ENCODE measurements around the gene PSG1. TPM values are rescaled to one million over a fixed set of nuclear protein-coding genes. Genes with fewer than 3 reads are reported as not detected.
"Not testable (repeated sequence)": the region's sequence is repeated elsewhere in the genome, so short reads cannot be mapped to it uniquely, and the experiment has no call there.

The PSG1 gene
- total RNA-seq, 1 donor from 2014 or later, result not detected

DNA sequence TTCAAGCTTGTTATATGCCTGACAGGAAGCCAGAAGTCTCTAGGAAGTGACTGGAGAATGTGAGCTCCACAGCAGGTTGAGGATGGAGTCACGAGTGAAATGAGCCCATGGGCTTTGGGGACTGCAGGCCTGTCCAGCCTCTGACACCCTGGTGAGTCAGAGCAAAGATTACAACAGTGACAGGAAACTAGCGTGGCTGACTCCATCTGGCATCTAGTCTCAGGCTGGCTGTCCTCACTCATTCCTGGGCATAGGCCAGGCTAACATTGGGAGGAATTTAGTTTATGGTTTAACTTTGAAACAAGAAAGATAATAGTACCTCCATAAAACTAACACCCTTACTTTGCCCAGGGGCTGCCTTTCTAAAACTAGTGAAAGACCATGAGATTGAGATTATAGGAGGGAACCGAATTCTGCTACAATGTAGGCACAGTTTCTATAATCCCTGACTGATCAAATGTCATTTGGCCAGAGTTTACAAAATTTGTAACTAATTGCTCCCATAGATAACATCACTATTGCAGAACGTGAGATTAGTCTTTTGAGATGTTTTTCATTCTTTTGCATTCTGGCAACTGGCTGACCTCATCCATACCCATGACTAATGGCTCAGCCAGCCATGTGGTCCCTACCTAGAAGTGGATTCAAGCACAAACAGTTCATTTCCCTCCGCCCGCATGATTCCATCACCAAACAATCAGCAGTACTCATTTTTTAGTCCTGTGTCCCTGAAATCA is 28.4 kb downstream of the PSG1 start:
- peaks cover 15% of the 10 kb centered on the region for H3K9me3 Mint-ChIP-seq (ENCODE audit: unreplicated experiment)
- H3K27ac Mint-ChIP-seq (ENCODE audit: unreplicated experiment), result peak overlapping the region; percentile 34
- DNase-seq (ENCODE audit: extremely low spot score, unreplicated experiment), result no peak

GRCh38 chr19:42846597-42846996 is 32.9 kb downstream of the PSG1 start:
- peaks cover 4% of the 10 kb centered on the region for H3K4me1 Mint-ChIP-seq (ENCODE audit: unreplicated experiment)
- H3K27ac Mint-ChIP-seq (ENCODE audit: unreplicated experiment), result no peak overlapping the region
- TF ChIP-seq CTCF (IDR thresholded peaks at IDR 0.05), result no peak
- H3K36me3 Mint-ChIP-seq (ENCODE audit: unreplicated experiment), result no peaks in the 10 kb centered on the region
- H3K9me3 Mint-ChIP-seq (ENCODE audit: unreplicated experiment), result peaks cover 25% of the 10 kb centered on the region
- no peaks in the 10 kb centered on the region for H3K27me3 Mint-ChIP-seq (ENCODE audit: unreplicated experiment)
- no peak overlapping the region for H3K4me3 Mint-ChIP-seq (ENCODE audit: unreplicated experiment)
- DNase-seq (ENCODE audit: extremely low spot score, unreplicated experiment), result no peak

More for the DNA sequence above, 28.4 kb downstream of the PSG1 start:
- Mint-ChIP-seq H3K36me3 (ENCODE audit: unreplicated experiment) (no peaks in the 10 kb centered on the region), H3K27me3 (ENCODE audit: unreplicated experiment) (no peaks in the 10 kb centered on the region), H3K4me1 (ENCODE audit: unreplicated experiment) (peaks cover 4% of the 10 kb centered on the region), H3K4me3 (ENCODE audit: unreplicated experiment) (no peak overlapping the region)
- no peak for TF ChIP-seq CTCF (IDR thresholded peaks at IDR 0.05)

- H3K4me1 Mint-ChIP-seq (ENCODE audit: unreplicated experiment); DNase-seq (ENCODE audit: extremely low spot score, unreplicated experiment); H3K27ac Mint-ChIP-seq (ENCODE audit: unreplicated experiment); H3K36me3 Mint-ChIP-seq (ENCODE audit: unreplicated experiment); H3K27me3 Mint-ChIP-seq (ENCODE audit: unreplicated experiment); H3K4me3 Mint-ChIP-seq (ENCODE audit: unreplicated experiment): not testable (repeated sequence)
- H3K9me3 Mint-ChIP-seq (ENCODE audit: unreplicated experiment), result peaks cover 29% of the 10 kb centered on the region
Measured at GRCh38 chr19:42843631-42844030, 35.9 kb downstream of the PSG1 start.

DNA sequence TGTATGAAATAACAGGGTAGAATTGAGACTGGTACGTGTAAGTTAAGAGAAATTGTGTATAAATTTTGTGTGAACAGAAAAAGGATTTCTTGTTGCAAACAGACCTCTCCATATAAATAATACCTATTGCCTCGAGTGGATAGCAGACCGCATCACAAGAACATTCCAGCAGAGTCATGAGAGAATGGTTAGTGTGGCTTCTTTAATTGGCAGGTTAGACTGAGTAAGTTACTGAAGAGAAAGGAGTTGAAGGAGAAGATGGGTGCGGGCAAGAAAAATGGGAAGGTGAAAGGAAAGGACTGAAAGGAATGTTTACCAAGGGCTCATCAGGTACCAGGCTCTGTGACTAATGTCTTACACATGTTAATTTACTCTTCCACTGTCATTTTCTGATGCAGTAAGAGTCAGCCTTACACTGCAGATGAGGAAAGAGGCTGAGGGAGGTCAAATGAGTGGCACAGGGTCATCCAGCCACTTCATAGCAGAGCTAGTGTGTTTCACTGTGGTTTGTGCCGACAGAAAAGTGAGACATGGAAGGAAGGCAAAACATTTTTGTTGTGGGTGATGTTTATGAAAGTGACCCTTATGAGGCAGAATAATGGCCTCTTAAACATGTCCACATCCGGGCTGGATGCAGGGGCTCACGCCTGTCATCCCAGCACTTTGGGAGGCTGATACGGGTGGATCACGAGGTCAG is 46.6 kb downstream of the PSG1 start:
- H3K27me3 Mint-ChIP-seq (ENCODE audit: unreplicated experiment); H3K36me3 Mint-ChIP-seq (ENCODE audit: unreplicated experiment); DNase-seq (ENCODE audit: extremely low spot score, unreplicated experiment); H3K27ac Mint-ChIP-seq (ENCODE audit: unreplicated experiment); H3K4me1 Mint-ChIP-seq (ENCODE audit: unreplicated experiment); H3K4me3 Mint-ChIP-seq (ENCODE audit: unreplicated experiment): not testable (repeated sequence)
- H3K9me3 Mint-ChIP-seq (ENCODE audit: unreplicated experiment), result peaks cover 29% of the 10 kb centered on the region

GRCh38 chr19:42832023-42832680 is 47.4 kb downstream of the PSG1 start:
- not testable (repeated sequence) for H3K4me1 Mint-ChIP-seq (ENCODE audit: unreplicated experiment); H3K4me3 Mint-ChIP-seq (ENCODE audit: unreplicated experiment); H3K27ac Mint-ChIP-seq (ENCODE audit: unreplicated experiment); H3K27me3 Mint-ChIP-seq (ENCODE audit: unreplicated experiment); H3K36me3 Mint-ChIP-seq (ENCODE audit: unreplicated experiment); DNase-seq (ENCODE audit: extremely low spot score, unreplicated experiment)
- H3K9me3 Mint-ChIP-seq (ENCODE audit: unreplicated experiment), result peaks cover 31% of the 10 kb centered on the region

- TF ChIP-seq CTCF (IDR thresholded peaks at IDR 0.05), result no peak
- Mint-ChIP-seq H3K36me3 (ENCODE audit: unreplicated experiment) (no peaks in the 10 kb centered on the region), H3K27me3 (ENCODE audit: unreplicated experiment) (no peaks in the 10 kb centered on the region), H3K4me1 (ENCODE audit: unreplicated experiment) (no peaks in the 10 kb centered on the region), H3K27ac (ENCODE audit: unreplicated experiment) (no peak overlapping the region), H3K9me3 (ENCODE audit: unreplicated experiment) (peaks cover 27% of the 10 kb centered on the region), H3K4me3 (ENCODE audit: unreplicated experiment) (no peak overlapping the region)
- no peak for DNase-seq (ENCODE audit: extremely low spot score, unreplicated experiment)
Measured at GRCh38 chr19:42831221-42832019, 48.1 kb downstream of the PSG1 start.

DNA sequence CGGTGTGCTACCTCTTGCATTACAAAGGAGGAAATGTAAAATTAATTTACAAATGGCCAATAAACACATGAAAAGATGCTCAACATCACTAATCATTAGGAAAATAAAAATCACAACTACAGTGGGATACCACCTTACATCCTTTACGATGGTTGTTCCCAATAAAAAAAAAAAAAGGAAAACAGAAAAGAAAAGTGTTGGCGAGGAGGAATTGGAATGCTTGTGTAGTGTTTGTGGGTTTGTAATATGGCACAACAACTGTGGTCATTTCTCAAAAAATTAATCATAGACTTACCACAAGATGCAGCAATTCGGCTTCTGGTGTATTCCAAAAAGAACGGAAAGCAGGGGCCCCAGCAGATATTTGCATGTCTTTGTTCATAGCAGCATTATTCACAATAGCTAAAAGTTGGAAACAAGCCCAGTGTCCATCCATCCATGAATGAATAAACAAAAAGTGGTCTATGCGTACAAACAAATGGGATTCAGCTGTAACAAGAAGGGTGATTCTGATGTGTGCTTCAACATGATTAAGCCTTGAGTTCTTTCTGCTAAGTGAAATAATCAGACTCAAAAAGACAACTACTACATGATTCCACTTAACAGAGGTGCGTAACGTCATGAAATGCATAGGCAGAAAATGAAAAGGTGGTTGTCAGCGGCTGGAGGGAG is 58.1 kb downstream of the PSG1 start:
- H3K4me1 Mint-ChIP-seq (ENCODE audit: unreplicated experiment); H3K36me3 Mint-ChIP-seq (ENCODE audit: unreplicated experiment); H3K27me3 Mint-ChIP-seq (ENCODE audit: unreplicated experiment); H3K27ac Mint-ChIP-seq (ENCODE audit: unreplicated experiment); H3K4me3 Mint-ChIP-seq (ENCODE audit: unreplicated experiment); DNase-seq (ENCODE audit: extremely low spot score, unreplicated experiment): not testable (repeated sequence)
- H3K9me3 Mint-ChIP-seq (ENCODE audit: unreplicated experiment), result peaks cover 32% of the 10 kb centered on the region

DNA sequence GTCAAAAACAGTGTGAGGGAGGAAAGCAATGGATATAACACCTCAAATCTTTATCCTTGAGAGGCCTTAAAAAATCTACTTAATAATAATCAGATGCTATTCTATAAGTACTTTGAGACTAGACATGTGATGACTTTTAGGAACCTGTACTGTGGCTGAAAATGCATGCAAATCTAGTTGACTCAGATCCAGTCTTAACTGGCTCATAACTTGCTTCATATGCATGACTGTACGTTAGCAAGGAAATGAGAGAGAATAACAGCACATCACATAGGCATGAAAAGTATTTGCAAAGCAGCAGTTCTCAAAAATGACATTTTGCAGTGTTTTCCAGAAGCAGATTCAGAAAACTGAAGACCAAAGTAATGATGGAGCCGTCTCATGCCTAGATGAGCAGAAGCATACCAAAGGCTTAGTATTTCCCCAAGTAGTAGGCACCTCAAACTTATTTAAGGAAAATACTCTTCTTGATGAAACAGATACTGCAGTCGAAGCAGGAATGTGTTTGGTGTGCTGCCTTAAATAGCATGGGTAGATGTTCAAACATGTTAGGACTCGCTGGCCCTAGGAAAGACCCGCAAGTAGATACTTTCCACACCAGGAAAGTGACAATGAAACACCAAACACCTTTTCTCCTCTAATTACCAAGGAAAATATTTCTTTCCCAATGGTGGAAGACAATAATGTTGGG is 59.4 kb downstream of the PSG1 start:
- H3K4me1 Mint-ChIP-seq (ENCODE audit: unreplicated experiment); H3K27ac Mint-ChIP-seq (ENCODE audit: unreplicated experiment); H3K27me3 Mint-ChIP-seq (ENCODE audit: unreplicated experiment); H3K36me3 Mint-ChIP-seq (ENCODE audit: unreplicated experiment); DNase-seq (ENCODE audit: extremely low spot score, unreplicated experiment); H3K4me3 Mint-ChIP-seq (ENCODE audit: unreplicated experiment): not testable (repeated sequence)
- peaks cover 26% of the 10 kb centered on the region for H3K9me3 Mint-ChIP-seq (ENCODE audit: unreplicated experiment)
